Fibroblast of pulmonary artery (primary cell): ENCODE data around the gene PTPRA.

ENCODE experiments used
- DNase-seq: peaks from one replicate; pipeline ENCODE4 v3.0.0-alpha.2; 2010; ENCODE audit warnings: low read depth
- H3K4me3 ChIP-seq: replicated peaks from 2 replicates; pipeline ENCODE4 v1.5.1; 2011; ENCODE audit warnings: low read depth, mild to moderate bottlenecking, control low read depth, low read length, moderate library complexity
- TF ChIP-seq, protein P1 (sequence below): IDR thresholded peaks from 2 replicates; pipeline ENCODE4 v1.5.1; 2011; ENCODE audit warnings: mild to moderate bottlenecking, control low read depth, low read length, inconsistent platforms; ENCODE audit errors: missing control alignments

PTPRA gene

DNA sequence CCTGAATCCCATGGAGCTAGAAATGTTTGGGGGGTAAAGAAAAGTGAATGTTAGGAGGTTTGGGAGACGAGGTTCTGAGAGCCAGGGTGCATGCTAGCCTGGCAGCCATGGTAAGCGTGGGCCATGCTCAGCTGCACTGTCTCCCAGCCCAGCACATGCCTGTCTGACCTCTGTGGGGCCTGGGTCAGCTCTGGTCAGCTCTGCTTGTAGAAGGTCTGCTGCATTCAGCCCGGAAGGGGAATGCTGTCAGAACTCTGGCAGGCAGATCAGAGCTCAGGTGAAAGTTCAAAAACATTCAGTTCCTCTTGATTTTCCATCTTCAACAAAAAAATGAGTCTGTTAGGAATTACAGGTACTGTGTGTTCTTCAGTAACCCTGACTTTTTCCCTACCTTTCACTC lies 164.4 kb downstream of the PTPRA start:
- DNase-seq = no peak
- TF ChIP-seq, protein P1, sequence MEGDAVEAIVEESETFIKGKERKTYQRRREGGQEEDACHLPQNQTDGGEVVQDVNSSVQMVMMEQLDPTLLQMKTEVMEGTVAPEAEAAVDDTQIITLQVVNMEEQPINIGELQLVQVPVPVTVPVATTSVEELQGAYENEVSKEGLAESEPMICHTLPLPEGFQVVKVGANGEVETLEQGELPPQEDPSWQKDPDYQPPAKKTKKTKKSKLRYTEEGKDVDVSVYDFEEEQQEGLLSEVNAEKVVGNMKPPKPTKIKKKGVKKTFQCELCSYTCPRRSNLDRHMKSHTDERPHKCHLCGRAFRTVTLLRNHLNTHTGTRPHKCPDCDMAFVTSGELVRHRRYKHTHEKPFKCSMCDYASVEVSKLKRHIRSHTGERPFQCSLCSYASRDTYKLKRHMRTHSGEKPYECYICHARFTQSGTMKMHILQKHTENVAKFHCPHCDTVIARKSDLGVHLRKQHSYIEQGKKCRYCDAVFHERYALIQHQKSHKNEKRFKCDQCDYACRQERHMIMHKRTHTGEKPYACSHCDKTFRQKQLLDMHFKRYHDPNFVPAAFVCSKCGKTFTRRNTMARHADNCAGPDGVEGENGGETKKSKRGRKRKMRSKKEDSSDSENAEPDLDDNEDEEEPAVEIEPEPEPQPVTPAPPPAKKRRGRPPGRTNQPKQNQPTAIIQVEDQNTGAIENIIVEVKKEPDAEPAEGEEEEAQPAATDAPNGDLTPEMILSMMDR = no peak
- no peak overlapping the region for H3K4me3 ChIP-seq

DNA sequence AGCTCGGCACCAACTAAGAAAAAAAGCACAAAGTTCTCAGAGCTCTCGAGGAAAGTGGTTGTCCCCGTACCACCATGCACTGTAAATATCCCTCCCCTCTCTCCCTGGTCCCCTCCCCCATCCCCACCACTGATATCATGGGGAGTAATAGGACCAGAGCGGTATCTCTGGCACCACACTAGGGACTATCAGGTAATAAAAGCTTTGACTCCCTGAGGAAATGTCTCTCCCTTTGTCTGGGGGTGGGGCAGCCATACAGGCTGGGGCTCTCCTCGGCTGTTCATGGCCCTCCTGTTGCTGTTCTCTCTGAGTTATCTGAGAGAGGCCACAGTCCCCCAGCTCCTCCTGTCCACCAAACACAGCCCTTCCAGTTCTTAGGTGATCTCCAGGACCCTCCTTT lies 165.2 kb downstream of the PTPRA start:
- H3K4me3 ChIP-seq = no peak overlapping the region
- TF ChIP-seq, protein P1 = no peak
- no peak for DNase-seq

DNA sequence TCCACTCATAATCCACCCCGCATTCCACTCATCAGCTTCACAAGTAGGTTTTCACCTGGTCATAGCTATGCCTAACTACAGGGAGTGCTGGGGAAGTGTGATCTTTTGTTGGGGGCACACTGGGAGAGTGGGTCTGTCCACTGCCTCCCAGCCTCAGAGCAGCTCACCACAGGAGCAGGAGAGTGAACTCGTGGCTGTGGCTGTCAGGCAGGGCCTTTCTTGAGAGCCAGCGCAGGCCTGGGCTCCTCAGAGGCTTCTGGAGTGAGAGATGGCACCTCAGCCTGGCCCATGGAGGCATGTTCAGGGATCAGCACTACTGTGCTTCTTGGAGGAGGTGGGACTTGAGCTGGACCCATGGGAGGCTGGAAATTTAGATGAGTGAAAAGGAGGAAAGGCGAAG lies 166.1 kb downstream of the PTPRA start:
- TF ChIP-seq, protein P1 = no peak
- no peak overlapping the region for H3K4me3 ChIP-seq
- no peak for DNase-seq

DNA sequence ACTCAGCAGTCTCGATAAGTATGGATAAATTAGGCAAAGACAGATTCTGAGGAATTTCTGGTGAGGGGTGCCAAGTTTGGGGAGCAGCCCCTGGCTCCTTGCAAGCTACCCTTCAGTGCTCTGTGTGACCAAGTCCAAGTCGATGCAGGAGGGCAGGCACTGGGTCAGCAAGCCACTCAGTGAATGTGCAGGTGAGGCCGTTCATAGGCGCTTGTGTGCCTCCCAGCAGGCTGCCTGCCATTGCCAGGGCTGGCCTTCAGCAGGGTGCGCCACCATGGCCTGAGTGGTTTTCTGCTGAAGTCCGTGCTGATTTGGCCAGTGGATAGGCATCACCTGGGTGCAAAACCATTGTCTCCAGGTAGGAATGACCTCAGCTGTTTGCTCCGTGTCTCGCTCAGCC lies 166.8 kb downstream of the PTPRA start:
- DNase-seq = no peak
- TF ChIP-seq, protein P1 = no peak
- H3K4me3 ChIP-seq = no peak overlapping the region

DNA sequence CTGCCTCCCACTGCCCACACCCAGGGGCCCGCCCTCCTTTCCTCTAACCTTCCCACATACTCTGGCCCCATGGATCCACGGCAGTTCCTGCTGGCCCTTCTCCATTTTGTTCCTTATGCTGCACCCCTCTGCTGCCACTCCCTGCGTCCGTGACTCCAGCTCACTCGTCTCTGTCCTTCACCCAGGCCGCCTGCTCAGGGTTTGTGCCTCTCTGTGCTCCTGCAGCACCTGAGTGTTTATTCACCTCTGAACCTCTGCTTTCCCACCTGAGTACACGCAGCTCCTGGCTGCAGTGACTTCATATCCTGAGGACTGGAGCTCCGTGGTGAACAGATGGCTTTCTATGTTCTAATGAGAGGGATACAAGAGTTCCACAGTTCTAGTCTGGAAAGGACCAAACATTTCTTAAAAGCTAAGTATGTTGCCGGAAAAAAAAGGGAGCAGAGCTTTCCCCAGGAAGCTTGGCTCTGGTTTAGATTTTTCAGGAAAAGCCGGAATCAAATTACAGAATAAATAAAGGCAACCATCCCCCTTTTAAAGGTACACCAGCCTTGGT lies 168.7 kb downstream of the PTPRA start:
- TF ChIP-seq, protein P1 = no peak
- H3K4me3 ChIP-seq = no peak overlapping the region
- peak; percentile 28 for DNase-seq

DNA sequence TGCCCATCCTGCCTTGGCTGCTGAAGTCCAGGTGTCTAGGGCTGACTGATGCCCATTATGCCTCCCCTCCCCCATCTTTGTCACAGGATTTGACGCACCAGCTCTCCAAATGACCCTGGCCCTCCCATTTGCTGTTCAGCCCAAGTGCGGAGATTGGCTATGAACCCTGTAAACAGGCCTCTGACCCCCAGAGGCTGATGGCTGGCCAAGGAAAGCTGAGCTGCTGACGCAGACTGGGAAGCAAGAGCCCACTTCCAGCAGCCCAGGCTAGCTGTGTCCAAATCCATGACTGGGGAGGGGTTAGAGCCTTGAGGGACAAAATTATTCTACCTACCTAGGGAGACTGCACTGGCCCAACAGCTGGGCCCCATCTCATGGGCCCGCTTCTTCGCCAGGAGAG lies 169.3 kb downstream of the PTPRA start:
- no peak for DNase-seq
- TF ChIP-seq, protein P1 = no peak
- H3K4me3 ChIP-seq = no peak overlapping the region

DNA sequence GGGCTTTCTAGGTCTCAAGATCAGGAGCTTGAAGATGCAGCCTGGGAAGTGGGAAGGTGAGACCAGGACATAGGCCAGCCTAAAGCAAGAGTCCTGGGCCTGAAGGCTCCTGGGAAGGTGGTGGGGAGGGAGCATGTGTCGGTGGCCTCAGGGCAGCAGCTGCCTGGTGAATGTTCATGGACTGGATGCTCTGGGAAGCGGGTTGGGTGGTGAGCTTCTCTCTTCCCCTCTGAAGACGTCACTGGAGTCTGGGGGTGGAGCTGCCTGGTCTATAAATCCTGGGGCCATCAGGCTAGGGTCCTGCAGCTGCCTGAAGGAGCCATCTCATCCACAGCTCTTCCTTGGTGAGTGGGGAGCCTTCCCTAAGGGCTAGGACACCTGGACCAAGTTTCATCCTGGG lies 170.0 kb downstream of the PTPRA start, which contains the start of gene GNRH2:
Gene GNRH2 (plus strand): TSS at position 301 of the 400 bp plus-strand sequence. CDS start 793 bp downstream, outside the sequence.
- no peak within 1 kb of the TSS for H3K4me3 ChIP-seq
- DNase-seq = no peak
- TF ChIP-seq, protein P1 = no peak
